H9 (cell line): ENCODE data around the gene MOB3C. TPM values are rescaled to one million over a fixed set of nuclear protein-coding genes. Genes with fewer than 3 reads are reported as not detected.
"Not testable (repeated sequence)": the region's sequence is repeated elsewhere in the genome, so short reads cannot be mapped to it uniquely, and the experiment has no call there.

Experiments
- DNase-seq: peaks from one replicate; pipeline ENCODE4 v3.0.0-alpha.2; 2017
- H2AFZ ChIP-seq: one replicate; pipeline ENCODE4 v1.6.1; 2013; ENCODE audit warnings: mild to moderate bottlenecking, low read length, control low read depth, moderate library complexity
- H2AK5ac ChIP-seq: 2 replicates; pipeline ENCODE4 v1.6.1; 2013; ENCODE audit warnings: low read length, control low read depth, mixed read lengths; ENCODE audit not compliant: insufficient read length
- H2BK120ac ChIP-seq: one replicate; pipeline ENCODE4 v1.6.1; 2013; ENCODE audit warnings: low read depth, mild to moderate bottlenecking, low read length, control low read depth, inconsistent platforms; ENCODE audit not compliant: poor library complexity, severe bottlenecking
- H2BK12ac ChIP-seq: 2 replicates; pipeline ENCODE4 v1.6.1; 2013; ENCODE audit warnings: low read length, control low read depth, mixed read lengths, low read depth; ENCODE audit not compliant: insufficient read length
- H2BK15ac ChIP-seq: 2 replicates; pipeline ENCODE4 v1.6.1; 2013; ENCODE audit warnings: low read depth, low read length, control low read depth
- H2BK20ac ChIP-seq: one replicate; pipeline ENCODE4 v1.6.1; 2013; ENCODE audit warnings: low read depth, mild to moderate bottlenecking, low read length, control low read depth, inconsistent platforms; ENCODE audit not compliant: poor library complexity, severe bottlenecking
- H2BK5ac ChIP-seq: 2 replicates; pipeline ENCODE4 v1.6.1; 2013; ENCODE audit warnings: low read length, control low read depth, mixed read lengths; ENCODE audit not compliant: insufficient read length
- H3K14ac ChIP-seq: 2 replicates; pipeline ENCODE4 v1.6.1; 2013; ENCODE audit warnings: low read length, control low read depth; ENCODE audit not compliant: insufficient read depth
- H3K18ac ChIP-seq: 2 replicates; pipeline ENCODE4 v1.6.1; 2013; ENCODE audit warnings: low read depth, mild to moderate bottlenecking, mixed read lengths, low read length, control low read depth; ENCODE audit not compliant: insufficient read length
- H3K23ac ChIP-seq: 2 replicates; pipeline ENCODE4 v1.6.1; 2013; ENCODE audit warnings: low read length, control low read depth, mixed read lengths, low read depth; ENCODE audit not compliant: insufficient read length
- H3K23me2 ChIP-seq: 2 replicates; pipeline ENCODE4 v1.6.1; 2013; ENCODE audit warnings: low read depth, mild to moderate bottlenecking, mixed read lengths, low read length, control low read depth; ENCODE audit not compliant: insufficient read length, poor library complexity, severe bottlenecking
- H3K27ac ChIP-seq: 2 replicates; pipeline ENCODE4 v1.5.1; 2013; ENCODE audit warnings: low read length, control low read depth, mixed read lengths, low read depth; ENCODE audit not compliant: insufficient read length
- H3K27me3 ChIP-seq: 2 replicates; pipeline ENCODE4 v1.6.1; 2013; ENCODE audit warnings: low read length, control low read depth, inconsistent platforms; ENCODE audit not compliant: insufficient read depth
- H3K4ac ChIP-seq: 2 replicates; pipeline ENCODE4 v1.6.1; 2013; ENCODE audit warnings: low read depth, mild to moderate bottlenecking, control low read depth, inconsistent platforms, low read length, moderate library complexity
- H3K4me1 ChIP-seq: 2 replicates; pipeline ENCODE4 v1.6.1; 2013; ENCODE audit warnings: low read length, control low read depth, inconsistent platforms; ENCODE audit not compliant: insufficient read depth
- H3K4me2 ChIP-seq: 2 replicates; pipeline ENCODE4 v1.6.1; 2013; ENCODE audit warnings: low read length, control low read depth, mixed read lengths; ENCODE audit not compliant: insufficient read length, insufficient read depth
- H3K56ac ChIP-seq: 2 replicates; pipeline ENCODE4 v1.6.1; 2013; ENCODE audit warnings: low read depth, mild to moderate bottlenecking, mixed read lengths, low read length, control low read depth; ENCODE audit not compliant: insufficient read length
- H3K79me1 ChIP-seq: 2 replicates; pipeline ENCODE4 v1.6.1; 2013; ENCODE audit warnings: low read depth, mild to moderate bottlenecking, moderate library complexity, low read length, control low read depth, inconsistent platforms; ENCODE audit not compliant: insufficient read depth, poor library complexity, severe bottlenecking
- H3K79me2 ChIP-seq: 2 replicates; pipeline ENCODE4 v1.6.1; 2013; ENCODE audit warnings: low read length, control low read depth, inconsistent platforms; ENCODE audit not compliant: insufficient read depth
- H3K9ac ChIP-seq: 2 replicates; pipeline ENCODE4 v1.6.1; 2013; ENCODE audit warnings: low read length, control low read depth, mixed read lengths; ENCODE audit not compliant: insufficient read length; ENCODE audit errors: extremely low read depth
- H3K9me3 ChIP-seq: one replicate; pipeline ENCODE4 v1.6.1; 2013; ENCODE audit warnings: low read depth, low read length, inconsistent platforms; ENCODE audit not compliant: control insufficient read depth
- H3T11ph ChIP-seq: one replicate; pipeline ENCODE4 v1.6.1; 2013; ENCODE audit warnings: mild to moderate bottlenecking, low read length, control low read depth, inconsistent platforms
- H4K20me1 ChIP-seq: one replicate; pipeline ENCODE4 v1.6.1; 2013; ENCODE audit not compliant: control insufficient read depth, insufficient read length, insufficient read depth
- H4K5ac ChIP-seq: 2 replicates; pipeline ENCODE4 v1.6.1; 2013; ENCODE audit warnings: low read depth, mild to moderate bottlenecking, mixed read lengths, low read length, control low read depth; ENCODE audit not compliant: insufficient read length
- H4K8ac ChIP-seq: replicated peaks from 2 replicates; pipeline ENCODE4 v1.6.1; 2013; ENCODE audit warnings: low read length, control low read depth, mixed read lengths, low read depth; ENCODE audit not compliant: insufficient read length
- H4K91ac ChIP-seq: 2 replicates; pipeline ENCODE4 v1.6.1; 2013; ENCODE audit warnings: low read depth, mild to moderate bottlenecking, moderate library complexity, mixed read lengths, low read length, control low read depth; ENCODE audit not compliant: insufficient read length
- H3K27ac Mint-ChIP-seq, 3 experiments: 2 replicates in 2 of 3; 3 replicates in 1 of 3; pipeline ENCODE4 v1.8.0; 2020 to 2021; ENCODE audit warnings: mixed read lengths in 3 of 3, mild to moderate bottlenecking in 1 of 3, moderate library complexity in 1 of 3
- H3K27me3 Mint-ChIP-seq: 2 replicates; pipeline ENCODE4 v1.8.0; 2021; ENCODE audit warnings: low read depth, mild to moderate bottlenecking, moderate library complexity, mixed read lengths
- H3K36me3 Mint-ChIP-seq, 3 experiments: 2 replicates in 2 of 3; 3 replicates in 1 of 3; pipeline ENCODE4 v1.8.0; 2020 to 2021; ENCODE audit warnings: low read depth in 3 of 3, mixed read lengths in 3 of 3; ENCODE audit not compliant: insufficient read depth in 1 of 3
- H3K4me1 Mint-ChIP-seq, 2 experiments: 2 replicates each; pipeline ENCODE4 v1.8.0; 2020; ENCODE audit warnings: mixed read lengths in 2 of 2
- H3K4me3 Mint-ChIP-seq, 2 experiments: 2 replicates in 1 of 2; 3 replicates in 1 of 2; pipeline ENCODE4 v1.8.0; 2020 to 2021; ENCODE audit warnings: mild to moderate bottlenecking in 2 of 2, mixed read lengths in 2 of 2, moderate library complexity in 1 of 2
- H3K9me3 Mint-ChIP-seq, 2 experiments: 2 replicates in 1 of 2; 3 replicates in 1 of 2; pipeline ENCODE4 v1.8.0; 2020; ENCODE audit warnings: mild to moderate bottlenecking in 2 of 2, mixed read lengths in 2 of 2, moderate library complexity in 1 of 2
- WGBS: extraction: QIAGEN DNeasy Blood & Tissue Kit; methylation state at CpG from one replicate; pipeline ENCODE4 v1.1.7; 2013; ENCODE audit warnings: missing lambda C conversion rate, low lambda C conversion rate, mixed read lengths; ENCODE audit not compliant: insufficient read length; ENCODE audit errors: extremely low coverage; 5-methylcytosine and 5-hydroxymethylcytosine counted together
- total RNA-seq: library from RNA; stranded (reverse); gene quantifications from 2 replicates; pipeline ENCODE4 v1.2.1, GENCODE V29; 2021

The MOB3C gene
- total RNA-seq, 1 experiment from 2014 or later = 3.2 TPM

- not testable (repeated sequence) for H4K91ac ChIP-seq, H3K27me3 Mint-ChIP-seq, H3T11ph ChIP-seq, H4K5ac ChIP-seq, H4K8ac ChIP-seq, H2BK12ac ChIP-seq, H2BK120ac ChIP-seq, H3K27me3 ChIP-seq, H3K4ac ChIP-seq, H3K4me1 ChIP-seq, H3K14ac ChIP-seq, H3K56ac ChIP-seq, DNase-seq, H2AK5ac ChIP-seq, H2BK20ac ChIP-seq, H3K79me2 ChIP-seq, H3K27ac ChIP-seq, H3K4me1 Mint-ChIP-seq, H3K79me1 ChIP-seq, H3K9me3 ChIP-seq, H2BK5ac ChIP-seq, H3K9me3 Mint-ChIP-seq, H3K4me3 Mint-ChIP-seq, H3K4me2 ChIP-seq, H3K18ac ChIP-seq, H2AFZ ChIP-seq, H4K20me1 ChIP-seq, H3K23ac ChIP-seq, H2BK15ac ChIP-seq, H3K23me2 ChIP-seq, H3K9ac ChIP-seq, H3K27ac Mint-ChIP-seq
- WGBS = no CpG with 5 or more reads among the region's 5 CpGs
- peaks cover 16 to 51% (median 46%) of the 10 kb centered on the region in 3 experiments; a peak in 6 of 7 replicates for H3K36me3 Mint-ChIP-seq
Measured at GRCh38 chr1:46660116-46660515, 43.5 kb upstream of the MOB3C start.
